GM12873 (cell line): ENCODE results near the gene THBS1.

Experiments used
- CTCF ChIP-seq: IDR thresholded peaks from 2 replicates; pipeline ENCODE4 v1.5.1; 2012; ENCODE audit warnings: low read depth, mild to moderate bottlenecking, moderate library complexity, low read length, control low read depth; ENCODE audit not compliant: insufficient read depth; ENCODE audit errors: missing control alignments

The THBS1 gene

GRCh38 chr15:39621976-39622375 lies 41.1 kb downstream of the THBS1 start:
- TF ChIP-seq CTCF = no peak

GRCh38 chr15:39622660-39623516 lies 42.0 kb downstream of the THBS1 start:
- no peak for TF ChIP-seq CTCF

- TF ChIP-seq CTCF = no peak
Observed at GRCh38 chr15:39623529-39623931, 42.7 kb downstream of the THBS1 start.

- TF ChIP-seq CTCF = no peak
Observed at GRCh38 chr15:39624806-39625205, 43.9 kb downstream of the THBS1 start.

GRCh38 chr15:39625451-39625850 lies 44.6 kb downstream of the THBS1 start:
- TF ChIP-seq CTCF = no peak

- TF ChIP-seq CTCF = no peak
Observed at GRCh38 chr15:39625856-39626255, 45.0 kb downstream of the THBS1 start.

GRCh38 chr15:39627451-39628143 lies 46.7 kb downstream of the THBS1 start:
- TF ChIP-seq CTCF = no peak
